NB4 (cell line): ENCODE data around the gene PDGFRA.

ENCODE experiments used
- DNase-seq: peaks from one replicate; pipeline ENCODE4 v3.0.0; 2010; ENCODE audit warnings: low read depth
- H3K4me3 ChIP-seq: one replicate; pipeline ENCODE4 v1.5.1; 2011; ENCODE audit warnings: mild to moderate bottlenecking, low read depth, low read length, moderate library complexity
- MYC ChIP-seq: IDR thresholded peaks from 2 replicates; pipeline ENCODE4 v1.6.1; 2011; ENCODE audit warnings: low read depth, low read length
- POLR2A ChIP-seq: IDR thresholded peaks from 2 replicates; pipeline ENCODE4 v1.6.1; 2011; ENCODE audit warnings: mild to moderate bottlenecking; ENCODE audit not compliant: insufficient read length; ENCODE audit errors: extremely low read depth
- TF ChIP-seq, protein P1 (sequence below): IDR thresholded peaks from one replicate; pipeline ENCODE4 v1.5.1; 2012; ENCODE audit warnings: low read depth, low read length
- TF ChIP-seq, protein P2 (sequence below): IDR thresholded peaks from 2 replicates; pipeline ENCODE4 v1.6.1; 2011; ENCODE audit warnings: low read depth, low read length

The PDGFRA gene

DNA sequence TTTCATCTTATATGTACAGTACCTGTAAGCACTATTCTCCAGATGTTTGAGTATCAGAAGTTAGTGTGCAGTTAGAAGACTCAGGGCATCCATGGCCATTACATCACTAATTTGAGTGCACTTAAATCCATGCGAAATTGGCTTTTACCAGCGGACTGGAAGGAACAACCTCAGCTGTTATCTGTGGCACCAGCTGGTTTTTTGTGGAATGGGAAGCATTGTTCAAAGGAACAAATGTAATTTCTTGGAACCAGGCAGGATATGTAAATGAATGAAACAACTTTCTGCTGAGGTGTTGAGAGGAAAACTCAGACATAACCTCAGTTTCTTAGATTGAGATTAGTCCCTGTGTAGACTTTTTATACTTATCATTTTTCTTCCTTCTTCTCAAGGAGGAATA is 60.2 kb downstream of the PDGFRA start:
- TF ChIP-seq MYC, result no peak
- TF ChIP-seq, protein P1, sequence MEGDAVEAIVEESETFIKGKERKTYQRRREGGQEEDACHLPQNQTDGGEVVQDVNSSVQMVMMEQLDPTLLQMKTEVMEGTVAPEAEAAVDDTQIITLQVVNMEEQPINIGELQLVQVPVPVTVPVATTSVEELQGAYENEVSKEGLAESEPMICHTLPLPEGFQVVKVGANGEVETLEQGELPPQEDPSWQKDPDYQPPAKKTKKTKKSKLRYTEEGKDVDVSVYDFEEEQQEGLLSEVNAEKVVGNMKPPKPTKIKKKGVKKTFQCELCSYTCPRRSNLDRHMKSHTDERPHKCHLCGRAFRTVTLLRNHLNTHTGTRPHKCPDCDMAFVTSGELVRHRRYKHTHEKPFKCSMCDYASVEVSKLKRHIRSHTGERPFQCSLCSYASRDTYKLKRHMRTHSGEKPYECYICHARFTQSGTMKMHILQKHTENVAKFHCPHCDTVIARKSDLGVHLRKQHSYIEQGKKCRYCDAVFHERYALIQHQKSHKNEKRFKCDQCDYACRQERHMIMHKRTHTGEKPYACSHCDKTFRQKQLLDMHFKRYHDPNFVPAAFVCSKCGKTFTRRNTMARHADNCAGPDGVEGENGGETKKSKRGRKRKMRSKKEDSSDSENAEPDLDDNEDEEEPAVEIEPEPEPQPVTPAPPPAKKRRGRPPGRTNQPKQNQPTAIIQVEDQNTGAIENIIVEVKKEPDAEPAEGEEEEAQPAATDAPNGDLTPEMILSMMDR, result no peak
- TF ChIP-seq, protein P2, sequence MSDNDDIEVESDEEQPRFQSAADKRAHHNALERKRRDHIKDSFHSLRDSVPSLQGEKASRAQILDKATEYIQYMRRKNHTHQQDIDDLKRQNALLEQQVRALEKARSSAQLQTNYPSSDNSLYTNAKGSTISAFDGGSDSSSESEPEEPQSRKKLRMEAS, result no peak
- TF ChIP-seq POLR2A, result no peak
- DNase-seq, result no peak

DNA sequence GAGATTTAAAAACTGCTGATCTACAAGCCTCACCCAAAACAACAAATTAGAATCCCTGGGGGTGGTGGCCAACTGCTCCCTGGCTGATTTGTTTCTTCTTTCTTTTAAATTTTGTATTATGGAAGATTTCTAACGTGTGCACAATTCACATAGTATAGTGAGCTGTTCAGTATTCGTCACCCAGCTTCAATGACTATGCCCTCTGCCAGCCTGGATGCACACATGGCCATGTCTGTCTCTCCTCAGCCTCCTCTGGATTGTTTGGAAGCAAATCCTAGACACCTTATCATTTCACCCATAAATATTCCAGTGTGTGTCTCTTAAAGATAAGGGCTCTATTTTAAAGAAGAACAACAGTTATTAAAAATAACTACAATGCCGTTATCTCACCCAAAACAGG is 61.9 kb downstream of the PDGFRA start:
- DNase-seq, result no peak
- no peak overlapping the region for H3K4me3 ChIP-seq
- TF ChIP-seq MYC, result no peak
- TF ChIP-seq, protein P2, result no peak
- no peak for TF ChIP-seq POLR2A
- TF ChIP-seq, protein P1, result no peak

More for the DNA sequence above, 60.2 kb downstream of the PDGFRA start:
- H3K4me3 ChIP-seq, result no peak overlapping the region

DNA sequence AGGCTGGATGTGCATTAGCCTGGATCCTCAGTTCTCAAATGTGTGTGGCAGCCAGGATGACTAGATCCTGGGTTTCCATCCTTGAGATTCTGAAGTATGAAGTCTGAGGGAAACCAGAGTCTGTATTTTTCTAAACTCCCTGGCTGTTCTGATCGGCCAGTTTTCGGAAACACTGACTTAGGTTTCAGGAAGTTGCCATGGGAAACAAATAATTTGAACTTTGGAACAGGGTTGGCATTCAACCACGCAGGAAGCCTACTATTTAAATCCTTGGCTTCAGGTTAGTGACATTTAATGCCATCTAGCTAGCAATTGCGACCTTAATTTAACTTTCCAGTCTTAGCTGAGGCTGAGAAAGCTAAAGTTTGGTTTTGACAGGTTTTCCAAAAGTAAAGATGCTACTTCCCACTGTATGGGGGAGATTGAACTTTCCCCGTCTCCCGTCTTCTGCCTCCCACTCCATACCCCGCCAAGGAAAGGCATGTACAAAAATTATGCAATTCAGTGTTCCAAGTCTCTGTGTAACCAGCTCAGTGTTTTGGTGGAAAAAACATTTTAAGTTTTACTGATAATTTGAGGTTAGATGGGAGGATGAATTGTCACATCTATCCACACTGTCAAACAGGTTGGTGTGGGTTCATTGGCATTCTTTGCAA is 67.6 kb downstream of the PDGFRA start:
- DNase-seq, result no peak
- TF ChIP-seq, protein P1, result no peak
- TF ChIP-seq, protein P2, result no peak
- H3K4me3 ChIP-seq, result no peak overlapping the region

DNA sequence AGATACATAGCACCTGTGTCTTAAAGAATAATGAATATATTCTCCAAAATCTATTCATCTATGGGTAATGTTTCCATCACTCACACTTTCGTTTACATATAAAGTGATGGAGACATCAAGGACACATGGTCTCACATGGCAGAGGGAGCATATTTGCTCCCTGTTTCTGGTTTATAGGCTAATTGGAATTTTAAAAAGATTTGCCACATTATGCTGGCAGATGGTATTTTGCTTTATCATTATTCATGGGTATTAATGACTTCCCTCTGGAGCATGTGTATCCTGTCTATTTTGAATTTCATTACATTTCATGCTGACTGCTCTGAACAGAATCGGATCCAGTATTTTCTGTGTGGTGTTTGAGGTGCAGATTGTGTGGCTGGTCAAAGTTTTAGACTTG is 79.0 kb downstream of the PDGFRA start:
- H3K4me3 ChIP-seq, result no peak overlapping the region
- TF ChIP-seq MYC (no peak), POLR2A (no peak)
- TF ChIP-seq, protein P1, result no peak
- TF ChIP-seq, protein P2, result no peak
- DNase-seq, result no peak

DNA sequence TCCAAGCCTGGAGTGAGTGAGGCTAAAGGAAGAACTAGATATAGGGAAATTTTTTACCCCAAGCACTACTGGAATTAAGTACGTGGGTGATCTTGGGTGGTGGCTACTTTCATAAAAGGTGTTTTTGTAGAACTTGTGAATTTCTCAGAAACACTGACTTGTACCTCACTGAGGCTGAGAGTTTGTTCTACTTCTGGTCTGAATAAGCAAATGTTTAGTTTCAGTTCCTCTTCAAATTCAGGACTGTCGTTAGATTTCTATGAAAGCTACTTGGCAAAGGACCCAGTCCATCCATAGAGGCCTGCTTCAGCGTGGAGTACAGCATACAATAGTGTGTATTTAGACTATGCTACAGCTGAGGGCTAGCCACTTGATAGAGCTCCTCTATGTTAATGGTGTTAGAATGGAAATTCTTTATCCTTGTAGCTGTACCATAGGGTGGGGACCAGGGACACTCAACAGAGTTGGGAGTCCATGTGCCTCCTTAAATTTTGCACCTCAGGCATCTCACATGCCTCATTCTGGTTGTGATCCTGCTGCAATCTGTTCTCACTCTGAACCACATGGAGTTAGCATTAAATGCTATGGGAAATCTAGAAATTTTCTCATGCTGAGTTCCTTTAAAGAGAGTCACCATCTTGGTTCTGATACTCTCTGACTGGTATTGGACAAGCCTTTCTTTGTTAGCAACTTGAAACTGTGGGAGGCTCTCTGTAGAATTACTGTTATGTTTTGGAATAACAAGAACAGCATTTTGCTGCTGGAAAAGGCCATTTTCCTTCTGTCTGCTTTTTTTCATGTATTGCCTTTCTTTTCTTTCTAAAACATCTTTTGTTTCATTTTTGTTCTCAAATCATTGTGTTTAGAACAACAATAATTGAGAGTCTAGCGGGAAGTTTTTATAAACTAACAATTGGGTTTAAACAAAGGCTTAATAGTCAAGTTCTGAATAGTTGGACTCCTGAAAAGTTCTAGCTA is 86.8 kb downstream of the PDGFRA start:
- TF ChIP-seq, protein P2, result no peak
- no peak for TF ChIP-seq POLR2A
- TF ChIP-seq, protein P1, result no peak
- no peak for TF ChIP-seq MYC
- peak; percentile 19 for DNase-seq
- H3K4me3 ChIP-seq, result no peak overlapping the region
